Mesendoderm (in vitro differentiated cells): ENCODE results near the gene SPATA1.

Experiments used
- DNase-seq: peaks from one replicate; pipeline ENCODE4 v3.0.0; 2013
- H2AK5ac ChIP-seq: 2 replicates; pipeline ENCODE4 v1.6.1; 2013; ENCODE audit warnings: low read length, inconsistent platforms
- H2BK120ac ChIP-seq: 2 replicates; pipeline ENCODE4 v1.6.1; 2013; ENCODE audit warnings: low read depth, mild to moderate bottlenecking, low read length, moderate library complexity, mixed read lengths
- H2BK15ac ChIP-seq: replicated peaks from 2 replicates; pipeline ENCODE4 v1.6.1; 2013; ENCODE audit warnings: low read depth, mild to moderate bottlenecking, moderate library complexity
- H2BK5ac ChIP-seq: 2 replicates; pipeline ENCODE4 v1.6.1; 2013; ENCODE audit warnings: low read length, inconsistent platforms
- H3K18ac ChIP-seq: 2 replicates; pipeline ENCODE4 v1.6.1; 2013; ENCODE audit warnings: mild to moderate bottlenecking, low read length, mixed read lengths
- H3K23ac ChIP-seq: one replicate; pipeline ENCODE4 v1.6.1; 2013; ENCODE audit warnings: low read length
- H3K27ac ChIP-seq: 2 replicates; pipeline ENCODE4 v1.5.1; 2013; ENCODE audit warnings: low read depth, mild to moderate bottlenecking, inconsistent platforms, low read length, moderate library complexity
- H3K27me3 ChIP-seq: 2 replicates; pipeline ENCODE4 v1.6.1; 2013; ENCODE audit warnings: low read length, control low read depth, mild to moderate bottlenecking, inconsistent platforms; ENCODE audit not compliant: insufficient read depth, poor library complexity
- H3K36me3 ChIP-seq: 2 replicates; pipeline ENCODE4 v1.6.1; 2013; ENCODE audit warnings: low read length, inconsistent platforms; ENCODE audit not compliant: control insufficient read depth, insufficient read depth
- H3K4ac ChIP-seq: one replicate; pipeline ENCODE4 v1.6.1; 2013; ENCODE audit warnings: low read depth, mild to moderate bottlenecking, low read length, moderate library complexity
- H3K4me1 ChIP-seq: 2 replicates; pipeline ENCODE4 v1.6.1; 2013; ENCODE audit warnings: low read depth, low read length, inconsistent platforms; ENCODE audit not compliant: control insufficient read depth
- H3K4me2 ChIP-seq: 2 replicates; pipeline ENCODE4 v1.6.1; 2013; ENCODE audit warnings: low read length
- H3K4me3 ChIP-seq: 2 replicates; pipeline ENCODE4 v1.5.1; 2013; ENCODE audit warnings: mild to moderate bottlenecking, low read length
- H3K56ac ChIP-seq: one replicate; pipeline ENCODE4 v1.6.1; 2013; ENCODE audit warnings: low read length
- H3K79me1 ChIP-seq: 2 replicates; pipeline ENCODE4 v1.6.1; 2013; ENCODE audit warnings: low read length, inconsistent platforms
- H3K79me2 ChIP-seq: 2 replicates; pipeline ENCODE4 v1.6.1; 2013; ENCODE audit warnings: mild to moderate bottlenecking, low read length; ENCODE audit not compliant: control insufficient read depth, insufficient read depth
- H3K9ac ChIP-seq: 2 replicates; pipeline ENCODE4 v1.6.1; 2013; ENCODE audit warnings: low read length, inconsistent platforms
- H4K5ac ChIP-seq: one replicate; pipeline ENCODE4 v1.6.1; 2013; ENCODE audit warnings: low read length
- H4K8ac ChIP-seq: one replicate; pipeline ENCODE4 v1.6.1; 2013; ENCODE audit warnings: low read depth, mild to moderate bottlenecking, control low read depth, low read length, moderate library complexity
- WGBS: extraction: QIAGEN DNeasy Blood & Tissue Kit; methylation state at CpG from one replicate; pipeline ENCODE4 v1.1.7; 2013; ENCODE audit warnings: low lambda C conversion rate, missing lambda C conversion rate; ENCODE audit not compliant: insufficient coverage; ENCODE audit errors: extremely low coverage; 5-methylcytosine and 5-hydroxymethylcytosine counted together

Gene SPATA1

DNA sequence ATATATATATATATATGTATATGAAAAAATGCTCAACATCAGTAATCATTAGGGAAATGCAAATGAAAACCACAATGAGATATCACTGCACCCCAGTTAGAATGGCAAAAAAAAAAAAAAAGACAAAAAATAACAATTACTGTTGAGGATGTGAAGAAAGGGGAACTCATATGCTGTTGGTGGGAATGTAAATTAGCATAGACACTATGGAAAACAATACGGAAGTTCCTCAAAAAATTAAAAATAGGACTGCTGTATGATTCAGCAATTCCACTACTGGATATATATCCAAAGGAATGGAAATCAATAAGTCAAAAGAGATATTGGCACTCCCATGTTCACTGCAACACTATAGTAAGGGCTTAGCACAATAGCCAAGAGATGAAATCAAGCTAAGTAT is 109.6 kb downstream of the SPATA1 start:
- WGBS, result no CpG with 5 or more reads among the region's 1 CpG

More for the DNA sequence above, 109.6 kb downstream of the SPATA1 start:
- H4K5ac ChIP-seq, result no peak overlapping the region
- H3K27me3 ChIP-seq, result no peaks in the 10 kb centered on the region
- H2BK120ac ChIP-seq, result no peak overlapping the region
- H2BK15ac ChIP-seq, result no peak overlapping the region
- no peak overlapping the region for H3K56ac ChIP-seq
- H3K23ac ChIP-seq, result no peak overlapping the region
- no peaks in the 10 kb centered on the region for H3K79me1 ChIP-seq
- no peaks in the 10 kb centered on the region for H3K4me1 ChIP-seq
- H3K9ac ChIP-seq, result no peak overlapping the region
- no peaks in the 10 kb centered on the region for H3K36me3 ChIP-seq
- no peak overlapping the region for H2AK5ac ChIP-seq
- H4K8ac ChIP-seq, result no peak overlapping the region
- no peak for DNase-seq
- no peak overlapping the region for H2BK5ac ChIP-seq
- H3K4me2 ChIP-seq, result no peak overlapping the region
- H3K4me3 ChIP-seq, result no peak overlapping the region
- no peaks in the 10 kb centered on the region for H3K79me2 ChIP-seq
- H3K27ac ChIP-seq, result no peak overlapping the region
- H3K4ac ChIP-seq, result no peak overlapping the region
- H3K18ac ChIP-seq, result no peak overlapping the region
